GM21526 (cell line): ENCODE measurements around the gene TMEM259.

ENCODE experiments used
- ATAC-seq: cut with Tn5 transposase; IDR thresholded peaks from one replicate; pipeline ENCODE4 v1.9.1; 2021; ENCODE audit warnings: moderate library complexity; ENCODE audit not compliant: unreplicated experiment, low FRiP score

TMEM259 gene

GRCh38 chr19:1004803-1005664 lies 15.9 kb downstream of the TMEM259 start:
- no peak for ATAC-seq

- ATAC-seq: no peak
Observed at GRCh38 chr19:1004204-1004802, 16.6 kb downstream of the TMEM259 start.

- ATAC-seq: no peak
Observed at GRCh38 chr19:1003283-1003682, 17.6 kb downstream of the TMEM259 start.

- no peak for ATAC-seq
Observed at GRCh38 chr19:1002600-1002999, 18.3 kb downstream of the TMEM259 start.

GRCh38 chr19:1001538-1002166 lies 19.3 kb downstream of the TMEM259 start:
- ATAC-seq: no peak

- no peak for ATAC-seq
Observed at GRCh38 chr19:1000591-1001537, 20.1 kb downstream of the TMEM259 start.

- ATAC-seq: no peak
Observed at GRCh38 chr19:1000095-1000494, 20.8 kb downstream of the TMEM259 start, which contains the start of gene GRIN3B. Gene GRIN3B (plus strand): TSS chr19:1000419. CDS start chr19:1000438, 19 bp downstream.

- no peak for ATAC-seq
Observed at GRCh38 chr19:999379-999719, 21.6 kb downstream of the TMEM259 start.

- ATAC-seq: no peak
Observed at GRCh38 chr19:998064-998463, 22.9 kb downstream of the TMEM259 start.

GRCh38 chr19:996051-996838 lies 24.7 kb downstream of the TMEM259 start:
- no peak for ATAC-seq

GRCh38 chr19:995051-995827 lies 25.7 kb downstream of the TMEM259 start:
- no peak for ATAC-seq

GRCh38 chr19:994516-994915 lies 26.4 kb downstream of the TMEM259 start:
- no peak for ATAC-seq

GRCh38 chr19:993831-994393 lies 27.0 kb downstream of the TMEM259 start:
- ATAC-seq: no peak

GRCh38 chr19:993361-993830 lies 27.5 kb downstream of the TMEM259 start:
- ATAC-seq: no peak

GRCh38 chr19:992670-993055 lies 28.3 kb downstream of the TMEM259 start:
- ATAC-seq: no peak

- ATAC-seq: no peak
Observed at GRCh38 chr19:991932-992669, 28.8 kb downstream of the TMEM259 start.

GRCh38 chr19:991174-991931 lies 29.6 kb downstream of the TMEM259 start:
- ATAC-seq: no peak
